HG03442 (cell line): ENCODE data around the gene GREB1L.
"Not testable (repeated sequence)": the region's sequence is repeated elsewhere in the genome, so short reads cannot be mapped to it uniquely, and the experiment has no call there.

Experiments
- ATAC-seq: cut with Tn5 transposase; IDR thresholded peaks from one replicate; pipeline ENCODE4 v1.9.1; 2021; ENCODE audit warnings: mild to moderate bottlenecking, moderate library complexity; ENCODE audit not compliant: unreplicated experiment

The GREB1L gene

GRCh38 chr18:21303895-21304294 lies 61.9 kb downstream of the GREB1L start:
- no peak for ATAC-seq

- ATAC-seq = no peak
These were observed 63.6 kb downstream of the GREB1L start for GRCh38 chr18:21305621-21306020.

GRCh38 chr18:21306368-21306767 lies 64.3 kb downstream of the GREB1L start:
- ATAC-seq = no peak

- ATAC-seq = no peak
These were observed 65.5 kb downstream of the GREB1L start for GRCh38 chr18:21307578-21307977.

GRCh38 chr18:21309248-21309647 lies 67.2 kb downstream of the GREB1L start:
- ATAC-seq = no peak

GRCh38 chr18:21311980-21312379 lies 69.9 kb downstream of the GREB1L start:
- ATAC-seq = not testable (repeated sequence)

GRCh38 chr18:21313576-21313975 lies 71.5 kb downstream of the GREB1L start:
- ATAC-seq = no peak

GRCh38 chr18:21314724-21315123 lies 72.7 kb downstream of the GREB1L start:
- ATAC-seq = no peak

- ATAC-seq = not testable (repeated sequence)
These were observed 73.1 kb downstream of the GREB1L start for GRCh38 chr18:21315126-21315525.

- ATAC-seq = no peak
These were observed 73.7 kb downstream of the GREB1L start for GRCh38 chr18:21315741-21316197.

GRCh38 chr18:21316296-21316695 lies 74.3 kb downstream of the GREB1L start:
- ATAC-seq = no peak

GRCh38 chr18:21321711-21322110 lies 79.7 kb downstream of the GREB1L start:
- no peak for ATAC-seq

GRCh38 chr18:21327101-21327500 lies 85.1 kb downstream of the GREB1L start:
- no peak for ATAC-seq

- no peak for ATAC-seq
These were observed 88.2 kb downstream of the GREB1L start for GRCh38 chr18:21330122-21330701.

- ATAC-seq = no peak
These were observed 89.0 kb downstream of the GREB1L start for GRCh38 chr18:21331065-21331464.

GRCh38 chr18:21335927-21336488 lies 94.0 kb downstream of the GREB1L start:
- ATAC-seq = no peak

- ATAC-seq = no peak
These were observed 94.8 kb downstream of the GREB1L start for GRCh38 chr18:21336846-21337245.

- ATAC-seq = no peak
These were observed 99.1 kb downstream of the GREB1L start for GRCh38 chr18:21341141-21341540.

GRCh38 chr18:21342372-21342771 lies 100.3 kb downstream of the GREB1L start:
- ATAC-seq = no peak

- ATAC-seq = no peak
These were observed 102.8 kb downstream of the GREB1L start for GRCh38 chr18:21344860-21345259.

- ATAC-seq = no peak
These were observed 103.8 kb downstream of the GREB1L start for GRCh38 chr18:21345840-21346239.

GRCh38 chr18:21359746-21360145 lies 117.7 kb downstream of the GREB1L start:
- ATAC-seq = no peak

GRCh38 chr18:21361307-21361880 lies 119.4 kb downstream of the GREB1L start:
- ATAC-seq = no peak
